Muscle of leg (tissue), 11 donors: ENCODE measurements around the gene GARRE1. TPM values are rescaled to one million over a fixed set of nuclear protein-coding genes. Genes with fewer than 3 reads are reported as not detected.
"Not testable (repeated sequence)": the region's sequence is repeated elsewhere in the genome, so short reads cannot be mapped to it uniquely, and the experiment has no call there.

Source experiments
- DNase-seq: peaks from one replicate; pipeline ENCODE4 v3.0.0; 2013
- H3K27ac ChIP-seq: one replicate; pipeline ENCODE4 v1.5.1; 2013; ENCODE audit warnings: mild to moderate bottlenecking, low read length, control low read depth
- H3K27me3 ChIP-seq: one replicate; pipeline ENCODE4 v1.6.1; 2013; ENCODE audit warnings: low read length; ENCODE audit not compliant: control insufficient read depth, insufficient read depth
- H3K36me3 ChIP-seq: one replicate; pipeline ENCODE4 v1.6.1; 2013; ENCODE audit warnings: low read length; ENCODE audit not compliant: control insufficient read depth, insufficient read depth
- H3K4me1 ChIP-seq: one replicate; pipeline ENCODE4 v1.6.1; 2013; ENCODE audit warnings: low read length; ENCODE audit not compliant: control insufficient read depth, insufficient read depth
- H3K4me3 ChIP-seq: one replicate; pipeline ENCODE4 v1.5.1; 2013; ENCODE audit warnings: low read length, control low read depth
- H3K9me3 ChIP-seq: replicated peaks from 2 replicates; pipeline ENCODE4 v1.6.1; 2013; ENCODE audit warnings: low read depth, low read length; ENCODE audit not compliant: control insufficient read depth
- WGBS: methylation state at CpG from one replicate; pipeline ENCODE4 v1.1.5; 2013; ENCODE audit warnings: missing lambda C conversion rate; ENCODE audit not compliant: insufficient coverage; 5-methylcytosine and 5-hydroxymethylcytosine counted together
- polyA plus RNA-seq, 8 donors: library from polyadenylated mRNA; unstranded; fragments of 120-200 nt; gene quantifications; one replicate each; pipeline versions ENCODE4 v1.2.1 to v1.2.3, GENCODE V29; 2013; ENCODE audit warnings: inconsistent platforms in 1 of 8, low replicate concordance in 1 of 8; ENCODE audit not compliant: insufficient read length in 8 of 8, insufficient read depth in 1 of 8
- total RNA-seq: library from RNA; stranded (reverse); fragments of 120-200 nt; gene quantifications from one replicate; pipeline ENCODE4 v1.2.4, GENCODE V29; 2013

Gene GARRE1
- total and polyA plus RNA-seq, 9 donors = 18.0 to 24.2 (median 20.8) TPM

GRCh38 chr19:34243876-34244578 lies 10.3 kb upstream of the GARRE1 start:
- peaks cover 2% of the 10 kb centered on the region for H3K4me1 ChIP-seq
- H3K27me3 ChIP-seq = no peaks in the 10 kb centered on the region
- no peak overlapping the region for H3K27ac ChIP-seq
- WGBS = 85% methylated on average over 11 of the region's 17 CpGs
- H3K36me3 ChIP-seq = no peaks in the 10 kb centered on the region
- H3K4me3 ChIP-seq = no peak overlapping the region
- DNase-seq = no peak
- no peaks in the 10 kb centered on the region for H3K9me3 ChIP-seq

GRCh38 chr19:34244611-34245299 lies 9.6 kb upstream of the GARRE1 start:
- Histone ChIP-seq H3K9me3 (no peaks in the 10 kb centered on the region), H3K4me3 (no peak overlapping the region), H3K4me1 (peaks cover 2% of the 10 kb centered on the region), H3K27me3 (no peaks in the 10 kb centered on the region), H3K27ac (no peak overlapping the region), H3K36me3 (no peaks in the 10 kb centered on the region)
- WGBS = 66% methylated on average over 6 of the region's 13 CpGs
- no peak for DNase-seq

- Histone ChIP-seq H3K9me3 (no peaks in the 10 kb centered on the region), H3K27me3 (no peaks in the 10 kb centered on the region), H3K27ac (no peak overlapping the region), H3K4me3 (no peak overlapping the region), H3K4me1 (peaks cover 2% of the 10 kb centered on the region), H3K36me3 (no peaks in the 10 kb centered on the region)
- no CpG with 5 or more reads among the region's 4 CpGs for WGBS
- DNase-seq = no peak
Observed at GRCh38 chr19:34246340-34246739, 8.0 kb upstream of the GARRE1 start.

GRCh38 chr19:34248941-34249340 lies 5.4 kb upstream of the GARRE1 start:
- H3K36me3 ChIP-seq = no peaks in the 10 kb centered on the region
- no peak overlapping the region for H3K27ac ChIP-seq
- H3K4me1 ChIP-seq = peaks cover 4% of the 10 kb centered on the region
- DNase-seq = no peak
- no peak overlapping the region for H3K4me3 ChIP-seq
- H3K9me3 ChIP-seq = no peaks in the 10 kb centered on the region
- 83% methylated on average over 3 of the region's 4 CpGs for WGBS
- H3K27me3 ChIP-seq = no peaks in the 10 kb centered on the region

- peaks cover 11% of the 10 kb centered on the region for H3K4me1 ChIP-seq
- not testable (repeated sequence) for H3K27me3 ChIP-seq, H3K9me3 ChIP-seq, H3K36me3 ChIP-seq, DNase-seq, H3K27ac ChIP-seq, H3K4me3 ChIP-seq
- 93% methylated on average over 6 of the region's 14 CpGs for WGBS
Observed at GRCh38 chr19:34253167-34253566, 1.2 kb upstream of the GARRE1 start.

GRCh38 chr19:34253681-34254045 lies 691 bp upstream of the GARRE1 start:
- Histone ChIP-seq H3K4me1 (peaks cover 11% of the 10 kb centered on the region), H3K4me3 (peak overlapping the region; percentile 96), H3K27ac (peak overlapping the region; percentile 95)
- 74% methylated on average over 5 of the region's 17 CpGs for WGBS
- H3K9me3 ChIP-seq, H3K27me3 ChIP-seq, DNase-seq, H3K36me3 ChIP-seq: not testable (repeated sequence)

GRCh38 chr19:34254698-34255432 lies 511 bp downstream of the GARRE1 start:
- peak; percentile 67 for DNase-seq

GRCh38 chr19:34255546-34255945 lies 1.2 kb downstream of the GARRE1 start:
- DNase-seq = no peak
- H3K27ac ChIP-seq = peak overlapping the region; percentile 81
- 87% methylated on average over 3 of the region's 9 CpGs for WGBS
- H3K4me1 ChIP-seq = peaks cover 14% of the 10 kb centered on the region
- no peaks in the 10 kb centered on the region for H3K9me3 ChIP-seq
- H3K36me3 ChIP-seq = peaks cover 4% of the 10 kb centered on the region
- H3K4me3 ChIP-seq = peak overlapping the region; percentile 65
- H3K27me3 ChIP-seq = no peaks in the 10 kb centered on the region

More at GRCh38 chr19:34254698-34255432, 511 bp downstream of the GARRE1 start:
- H3K36me3 ChIP-seq = peaks cover 4% of the 10 kb centered on the region
- no peaks in the 10 kb centered on the region for H3K9me3 ChIP-seq
- H3K27ac ChIP-seq = peak overlapping the region; percentile 81
- WGBS = under 1% methylated on average over 82 of the region's 88 CpGs
- H3K4me3 ChIP-seq = peak overlapping the region; percentile 65
- H3K4me1 ChIP-seq = peaks cover 13% of the 10 kb centered on the region
- H3K27me3 ChIP-seq = no peaks in the 10 kb centered on the region

- Histone ChIP-seq H3K27ac (no peak overlapping the region), H3K36me3 (peaks cover 4% of the 10 kb centered on the region), H3K27me3 (no peaks in the 10 kb centered on the region), H3K4me3 (no peak overlapping the region), H3K4me1 (peaks cover 27% of the 10 kb centered on the region), H3K9me3 (no peaks in the 10 kb centered on the region)
- no peak for DNase-seq
- WGBS = no CpG with 5 or more reads among the region's 5 CpGs
Observed at GRCh38 chr19:34256835-34257558, 2.6 kb downstream of the GARRE1 start.

GRCh38 chr19:34257559-34257924 lies 3.2 kb downstream of the GARRE1 start:
- WGBS = 80% methylated on average over 1 of the region's 2 CpGs
- peaks cover 4% of the 10 kb centered on the region for H3K36me3 ChIP-seq
- H3K9me3 ChIP-seq = no peaks in the 10 kb centered on the region
- no peak overlapping the region for H3K4me3 ChIP-seq
- H3K4me1 ChIP-seq = peaks cover 27% of the 10 kb centered on the region
- DNase-seq = no peak
- no peak overlapping the region for H3K27ac ChIP-seq
- no peaks in the 10 kb centered on the region for H3K27me3 ChIP-seq
